Osteocyte (in vitro differentiated cells): Measurements from ENCODE around the gene C1QTNF2. TPM values are rescaled to one million over a fixed set of nuclear protein-coding genes. Genes with fewer than 3 reads are reported as not detected.

Source experiments
- DNase-seq: peaks from one replicate; pipeline ENCODE4 v3.0.0; 2021; ENCODE audit warnings: mixed read lengths; ENCODE audit not compliant: unreplicated experiment; ENCODE audit errors: extremely low spot score
- H3K27ac Mint-ChIP-seq: one replicate; pipeline ENCODE4 v1.8.0; 2021; ENCODE audit warnings: mild to moderate bottlenecking, mixed read lengths; ENCODE audit not compliant: unreplicated experiment
- H3K27me3 Mint-ChIP-seq: one replicate; pipeline ENCODE4 v1.8.0; 2021; ENCODE audit warnings: mixed read lengths; ENCODE audit not compliant: unreplicated experiment
- H3K36me3 Mint-ChIP-seq: one replicate; pipeline ENCODE4 v1.8.0; 2021; ENCODE audit warnings: mixed read lengths; ENCODE audit not compliant: unreplicated experiment
- H3K4me1 Mint-ChIP-seq: one replicate; pipeline ENCODE4 v1.8.0; 2021; ENCODE audit warnings: mixed read lengths; ENCODE audit not compliant: unreplicated experiment
- H3K4me3 Mint-ChIP-seq: one replicate; pipeline ENCODE4 v1.8.0; 2021; ENCODE audit warnings: mild to moderate bottlenecking, moderate library complexity, mixed read lengths; ENCODE audit not compliant: unreplicated experiment
- H3K9me3 Mint-ChIP-seq: one replicate; pipeline ENCODE4 v1.8.0; 2021; ENCODE audit warnings: mixed read lengths; ENCODE audit not compliant: unreplicated experiment
- total RNA-seq: library from RNA; stranded (reverse); gene quantifications from 2 replicates; pipeline ENCODE4 v1.2.1, GENCODE V29; 2021
- TF ChIP-seq, protein P1 (sequence below): fragments of 200-600 bp; sonication (generic); IDR thresholded peaks from 2 replicates; pipeline ENCODE4 v1.5.0; 2021; ENCODE audit warnings: antibody characterized with exemption, mild to moderate bottlenecking, moderate library complexity

C1QTNF2 gene
- total RNA-seq, 1 donor from 2014 or later = 0.19 TPM

- Mint-ChIP-seq H3K27me3 (no peaks in the 10 kb centered on the region), H3K4me1 (no peaks in the 10 kb centered on the region), H3K4me3 (no peak overlapping the region), H3K36me3 (peaks cover 15% of the 10 kb centered on the region), H3K27ac (no peak overlapping the region), H3K9me3 (peaks cover 20% of the 10 kb centered on the region)
- TF ChIP-seq, protein P1, sequence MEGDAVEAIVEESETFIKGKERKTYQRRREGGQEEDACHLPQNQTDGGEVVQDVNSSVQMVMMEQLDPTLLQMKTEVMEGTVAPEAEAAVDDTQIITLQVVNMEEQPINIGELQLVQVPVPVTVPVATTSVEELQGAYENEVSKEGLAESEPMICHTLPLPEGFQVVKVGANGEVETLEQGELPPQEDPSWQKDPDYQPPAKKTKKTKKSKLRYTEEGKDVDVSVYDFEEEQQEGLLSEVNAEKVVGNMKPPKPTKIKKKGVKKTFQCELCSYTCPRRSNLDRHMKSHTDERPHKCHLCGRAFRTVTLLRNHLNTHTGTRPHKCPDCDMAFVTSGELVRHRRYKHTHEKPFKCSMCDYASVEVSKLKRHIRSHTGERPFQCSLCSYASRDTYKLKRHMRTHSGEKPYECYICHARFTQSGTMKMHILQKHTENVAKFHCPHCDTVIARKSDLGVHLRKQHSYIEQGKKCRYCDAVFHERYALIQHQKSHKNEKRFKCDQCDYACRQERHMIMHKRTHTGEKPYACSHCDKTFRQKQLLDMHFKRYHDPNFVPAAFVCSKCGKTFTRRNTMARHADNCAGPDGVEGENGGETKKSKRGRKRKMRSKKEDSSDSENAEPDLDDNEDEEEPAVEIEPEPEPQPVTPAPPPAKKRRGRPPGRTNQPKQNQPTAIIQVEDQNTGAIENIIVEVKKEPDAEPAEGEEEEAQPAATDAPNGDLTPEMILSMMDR = peak; percentile 64
- no peak for DNase-seq
These were observed 20.6 kb upstream of the C1QTNF2 start for GRCh38 chr5:160390787-160391696.

- Mint-ChIP-seq H3K27ac (no peak overlapping the region), H3K27me3 (no peaks in the 10 kb centered on the region), H3K9me3 (peaks cover 20% of the 10 kb centered on the region), H3K4me3 (no peak overlapping the region), H3K36me3 (peaks cover 15% of the 10 kb centered on the region), H3K4me1 (no peaks in the 10 kb centered on the region)
- TF ChIP-seq, protein P1 = no peak
- DNase-seq = no peak
These were observed 17.0 kb upstream of the C1QTNF2 start for GRCh38 chr5:160387445-160387844.

- Mint-ChIP-seq H3K36me3 (peaks cover 12% of the 10 kb centered on the region), H3K4me1 (no peaks in the 10 kb centered on the region), H3K27me3 (no peaks in the 10 kb centered on the region), H3K9me3 (peaks cover 20% of the 10 kb centered on the region), H3K4me3 (no peak overlapping the region), H3K27ac (no peak overlapping the region)
- no peak for DNase-seq
- TF ChIP-seq, protein P1 = no peak
These were observed 15.1 kb upstream of the C1QTNF2 start for GRCh38 chr5:160385496-160385895.

DNA sequence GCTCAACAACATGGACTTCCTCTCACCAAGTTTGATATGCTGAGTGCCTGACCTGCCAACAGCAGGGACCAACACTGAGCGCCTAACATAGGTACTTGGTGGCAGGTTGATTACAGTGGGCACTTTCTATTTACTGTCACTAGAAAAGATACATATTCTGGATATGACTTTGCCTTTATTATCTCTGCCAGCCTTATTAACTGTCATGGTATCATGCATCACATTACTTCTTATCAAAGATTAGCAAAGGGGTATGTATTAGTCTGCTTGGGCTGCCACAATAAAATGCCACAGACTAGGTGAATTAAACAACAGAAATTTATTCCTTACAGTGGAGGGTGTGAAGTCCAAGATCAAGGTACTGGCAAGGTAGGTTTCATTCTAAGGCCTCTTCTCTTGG, 14.3 kb upstream of the C1QTNF2 start:
- H3K27me3 Mint-ChIP-seq = no peaks in the 10 kb centered on the region
- no peak for DNase-seq
- H3K4me3 Mint-ChIP-seq = no peak overlapping the region
- peaks cover 12% of the 10 kb centered on the region for H3K36me3 Mint-ChIP-seq
- H3K27ac Mint-ChIP-seq = no peak overlapping the region
- no peaks in the 10 kb centered on the region for H3K4me1 Mint-ChIP-seq
- H3K9me3 Mint-ChIP-seq = peaks cover 20% of the 10 kb centered on the region
- TF ChIP-seq, protein P1 = no peak

GRCh38 chr5:160382346-160382745, 11.9 kb upstream of the C1QTNF2 start:
- TF ChIP-seq, protein P1 = no peak
- Mint-ChIP-seq H3K27ac (no peak overlapping the region), H3K4me3 (no peak overlapping the region), H3K27me3 (peaks cover 3% of the 10 kb centered on the region), H3K4me1 (no peaks in the 10 kb centered on the region), H3K36me3 (no peaks in the 10 kb centered on the region), H3K9me3 (peaks cover 2% of the 10 kb centered on the region)
- no peak for DNase-seq
